HG03139 (cell line): ENCODE results near the gene WSCD1.

Experiments
- ATAC-seq: cut with Tn5 transposase; IDR thresholded peaks from one replicate; pipeline ENCODE4 v1.9.1; 2021; ENCODE audit not compliant: unreplicated experiment

Gene WSCD1

GRCh38 chr17:6104956-6105648, 34.9 kb downstream of the WSCD1 start:
- ATAC-seq = no peak

GRCh38 chr17:6105649-6106007, 35.4 kb downstream of the WSCD1 start:
- no peak for ATAC-seq

GRCh38 chr17:6106212-6106611, 36.0 kb downstream of the WSCD1 start:
- ATAC-seq = no peak

GRCh38 chr17:6107791-6108190, 37.6 kb downstream of the WSCD1 start:
- ATAC-seq = no peak

GRCh38 chr17:6108382-6108781, 38.2 kb downstream of the WSCD1 start:
- no peak for ATAC-seq

- no peak for ATAC-seq
Observed at GRCh38 chr17:6108987-6109386, 38.8 kb downstream of the WSCD1 start.

GRCh38 chr17:6109536-6109935, 39.4 kb downstream of the WSCD1 start:
- ATAC-seq = no peak

GRCh38 chr17:6110088-6110487, 39.9 kb downstream of the WSCD1 start:
- no peak for ATAC-seq

GRCh38 chr17:6110592-6110991, 40.4 kb downstream of the WSCD1 start:
- ATAC-seq = no peak

GRCh38 chr17:6120351-6120750, 50.2 kb downstream of the WSCD1 start:
- ATAC-seq = no peak

GRCh38 chr17:6124856-6125255, 54.7 kb downstream of the WSCD1 start:
- ATAC-seq = no peak

GRCh38 chr17:6126768-6127167, 56.6 kb downstream of the WSCD1 start:
- ATAC-seq = no peak

GRCh38 chr17:6134721-6135120, 64.5 kb downstream of the WSCD1 start:
- no peak for ATAC-seq

- ATAC-seq = no peak
Observed at GRCh38 chr17:6135236-6135635, 65.1 kb downstream of the WSCD1 start.

- no peak for ATAC-seq
Observed at GRCh38 chr17:6135996-6136395, 65.8 kb downstream of the WSCD1 start.

GRCh38 chr17:6137716-6138502, 67.7 kb downstream of the WSCD1 start:
- ATAC-seq = no peak

- no peak for ATAC-seq
Observed at GRCh38 chr17:6138761-6139446, 68.7 kb downstream of the WSCD1 start.

- no peak for ATAC-seq
Observed at GRCh38 chr17:6139447-6139832, 69.3 kb downstream of the WSCD1 start.

GRCh38 chr17:6140188-6140587, 70.0 kb downstream of the WSCD1 start:
- no peak for ATAC-seq

- no peak for ATAC-seq
Observed at GRCh38 chr17:6140728-6141330, 70.7 kb downstream of the WSCD1 start.

GRCh38 chr17:6142701-6143100, 72.5 kb downstream of the WSCD1 start:
- ATAC-seq = no peak

- no peak for ATAC-seq
Observed at GRCh38 chr17:6145946-6146345, 75.8 kb downstream of the WSCD1 start.
